Body of pancreas (tissue), 4 donors: ENCODE results near the gene FTSJ1. TPM values are rescaled to one million over a fixed set of nuclear protein-coding genes. Genes with fewer than 3 reads are reported as not detected.

ENCODE experiments used
- ATAC-seq: fragments of 150-250 bp; one replicate; pipeline ENCODE4 v1.9.1; 2016
- DNase-seq, 4 donors: peaks; one replicate each; pipeline ENCODE4 v3.0.0-alpha.2; 2019
- H3K27ac ChIP-seq, 4 donors: fragments of 200-600 bp; sonication (generic); 1 replicate in 3 of 4; 2 replicates in 1 of 4; pipeline versions ENCODE4 v1.5.1 to v1.6.1; 2016 to 2019; ENCODE audit warnings: mild to moderate bottlenecking in 1 of 4, mixed read lengths in 1 of 4, moderate library complexity in 1 of 4
- H3K27me3 ChIP-seq, 2 donors: fragments of 200-600 bp; sonication (generic); one replicate each; pipeline ENCODE4 v1.6.0; 2016; ENCODE audit warnings: mild to moderate bottlenecking in 1 of 2
- H3K36me3 ChIP-seq, 2 donors: fragments of 200-600 bp; sonication (generic); replicated peaks in 1 of 2; 2 replicates each; pipeline ENCODE4 v1.5.1; 2016; ENCODE audit warnings: low read depth in 2 of 2; ENCODE audit not compliant: insufficient read depth in 1 of 2
- H3K4me1 ChIP-seq: fragments of 200-600 bp; sonication (generic); one replicate; pipeline ENCODE4 v1.6.0; 2016
- H3K4me3 ChIP-seq, 2 donors: fragments of 200-600 bp; sonication (generic); 1 replicate in 1 of 2; 2 replicates in 1 of 2; pipeline ENCODE4 v1.5.1; 2016 to 2019
- H3K9me3 ChIP-seq, 3 donors: fragments of 200-600 bp; sonication (generic); 1 replicate in 2 of 3; 2 replicates in 1 of 3; pipeline ENCODE4 v1.5.1; 2016
- CTCF ChIP-seq, 7 experiments: fragments of 450-650 bp in 4 of 7; fragments of 200-600 bp in 3 of 7; sonication (generic) in 3 of 7; IDR thresholded peaks; one replicate each; pipeline ENCODE4 v1.5.1; 2016 to 2019; ENCODE audit warnings: antibody characterized with exemption in 7 of 7
- POLR2A ChIP-seq, 3 donors: fragments of 450-650 bp; IDR thresholded peaks; one replicate each; pipeline ENCODE4 v1.6.1; 2016; ENCODE audit warnings: antibody characterized with exemption in 3 of 3, mild to moderate bottlenecking in 2 of 3
- WGBS, 2 donors: methylation state at CpG; one replicate each; pipeline ENCODE4 v1.1.5; 2017; 5-methylcytosine and 5-hydroxymethylcytosine counted together
- intact Hi-C: fragments of 100-400 bp; cut with DNase I; formaldehyde crosslinking; loops from one replicate; pipeline ENCODE4 v1.15.1; 2023
- total RNA-seq, 2 donors: library from RNA; depleted of rRNA; stranded (reverse); fragments of >200 nt; gene quantifications; one replicate each; pipeline ENCODE4 v1.1.0, GENCODE V29; 2016

FTSJ1 gene
- total RNA-seq, 2 donors from 2014 or later, result 37.1 to 56.4 TPM

GRCh38 chrX:48460606-48461005 is 15.4 kb upstream of the FTSJ1 start:
- Histone ChIP-seq H3K4me1 (peaks cover 13% of the 10 kb centered on the region), H3K4me3 (no peak overlapping the region), H3K9me3 (no peaks in the 10 kb centered on the region), H3K27ac (no peak overlapping the region), H3K27me3 (no peaks in the 10 kb centered on the region), H3K36me3 (no peaks in the 10 kb centered on the region)
- WGBS, 2 donors, result 92 to 93% methylated on average over 5 to 9 of the region's 11 CpGs
- no peak for TF ChIP-seq CTCF (IDR thresholded peaks at IDR 0.05)
- no peak for TF ChIP-seq POLR2A (IDR thresholded peaks at IDR 0.05)
- intact Hi-C loops, result no loop called here
- DNase-seq, result no peak
- no peak for ATAC-seq

- Histone ChIP-seq H3K36me3 (no peaks in the 10 kb centered on the region), H3K27me3 (no peaks in the 10 kb centered on the region), H3K9me3 (no peaks in the 10 kb centered on the region), H3K4me1 (peaks cover 13% of the 10 kb centered on the region), H3K4me3 (no peak overlapping the region), H3K27ac (no peak overlapping the region)
- no peak for ATAC-seq
- DNase-seq, result no peak
- TF ChIP-seq POLR2A (IDR thresholded peaks at IDR 0.05) (no peak), CTCF (IDR thresholded peaks at IDR 0.05) (no peak)
- 93% methylated on average over 3 of the region's 6 CpGs; no CpG with 5 or more reads in 1 of the 2 donors for WGBS, 2 donors
- intact Hi-C loops, result no loop called here
These were observed 14.2 kb upstream of the FTSJ1 start for GRCh38 chrX:48461830-48462229.

- peak overlapping the region; percentile 17 to 77 (median 44) for H3K27ac ChIP-seq
- H3K27me3 ChIP-seq, result no peaks in the 10 kb centered on the region
- 40% methylated on average over 1 to 10 of the region's 10 CpGs for WGBS, 2 donors
- peak overlapping the region in 1 of 2 donors; percentile 32 for H3K4me3 ChIP-seq
- no peaks in the 10 kb centered on the region for H3K36me3 ChIP-seq
- intact Hi-C loops, result no loop called here
- TF ChIP-seq POLR2A (IDR thresholded peaks at IDR 0.05), result peak; percentile 9 to 27 (median 14)
- no peak for TF ChIP-seq CTCF (IDR thresholded peaks at IDR 0.05)
- H3K9me3 ChIP-seq, result no peaks in the 10 kb centered on the region
- peaks cover 23% of the 10 kb centered on the region for H3K4me1 ChIP-seq
- peak; percentile 22 for ATAC-seq
- peak in 2 of 4 donors; percentile 16 to 43 for DNase-seq
These were observed 10.6 kb upstream of the FTSJ1 start for GRCh38 chrX:48465336-48465933.

GRCh38 chrX:48466696-48467095 is 9.3 kb upstream of the FTSJ1 start:
- Histone ChIP-seq H3K27ac (peak overlapping the region in 3 of 4 donors; percentile 59 to 82 (median 77)), H3K27me3 (no peaks in the 10 kb centered on the region), H3K36me3 (no peaks in the 10 kb centered on the region), H3K9me3 (no peaks in the 10 kb centered on the region), H3K4me1 (peaks cover 33% of the 10 kb centered on the region), H3K4me3 (peak overlapping the region in 1 of 2 donors; percentile 32)
- peak; percentile 27 to 42 (median 39) for TF ChIP-seq POLR2A (IDR thresholded peaks at IDR 0.05)
- TF ChIP-seq CTCF (IDR thresholded peaks at IDR 0.05), result peak; percentile 8 to 64 (median 51)
- DNase-seq (peak; percentile 55 to 70 (median 66)), ATAC-seq (peak; percentile 59)
- intact Hi-C loops, result no loop called here
- 43% methylated on average over 9 of the region's 10 CpGs; no CpG with 5 or more reads in 1 of the 2 donors for WGBS, 2 donors

GRCh38 chrX:48467281-48467761 is 8.7 kb upstream of the FTSJ1 start:
- Histone ChIP-seq H3K27me3 (no peaks in the 10 kb centered on the region), H3K4me3 (peak overlapping the region; percentile 16 to 32), H3K27ac (peak overlapping the region; percentile 58 to 82 (median 68)), H3K4me1 (peaks cover 29% of the 10 kb centered on the region), H3K9me3 (no peaks in the 10 kb centered on the region), H3K36me3 (no peaks in the 10 kb centered on the region)
- no peak for ATAC-seq
- no peak for TF ChIP-seq CTCF (IDR thresholded peaks at IDR 0.05)
- no peak for TF ChIP-seq POLR2A (IDR thresholded peaks at IDR 0.05)
- whole genome bisulfite sequencing, 2 donors, result 31% methylated on average over 8 to 10 of the region's 10 CpGs
- DNase-seq, result no peak
- intact Hi-C loops, result no loop called here
